ENCODE data around the gene TPM2.

Gene TPM2

GRCh38 chr9:35691757-35692301, 2.1 kb upstream of the TPM2 start:
- DNase-seq, result no peak

GRCh38 chr9:35691334-35691650, 1.6 kb upstream of the TPM2 start:
- no peak for DNase-seq

- DNase-seq, result peak; percentile 47
Measured at GRCh38 chr9:35690614-35691333, 1.0 kb upstream of the TPM2 start.

GRCh38 chr9:35690294-35690613, 529 bp upstream of the TPM2 start:
- DNase-seq, result no peak

GRCh38 chr9:35688558-35689541, 875 bp downstream of the TPM2 start:
- no peak for DNase-seq

- DNase-seq, result no peak
Measured at GRCh38 chr9:35687972-35688557, 1.7 kb downstream of the TPM2 start.

GRCh38 chr9:35687306-35687705, 2.4 kb downstream of the TPM2 start:
- DNase-seq, result no peak

GRCh38 chr9:35686222-35687203, 3.2 kb downstream of the TPM2 start:
- no peak for DNase-seq

GRCh38 chr9:35685506-35685905, 4.2 kb downstream of the TPM2 start:
- DNase-seq, result no peak

GRCh38 chr9:35684921-35685320, 4.8 kb downstream of the TPM2 start:
- DNase-seq, result no peak

- no peak for DNase-seq
Measured at GRCh38 chr9:35683323-35683722, 6.4 kb downstream of the TPM2 start.

GRCh38 chr9:35682520-35683315, 7.0 kb downstream of the TPM2 start:
- no peak for DNase-seq

- no peak for DNase-seq
Measured at GRCh38 chr9:35682051-35682450, 7.7 kb downstream of the TPM2 start.

GRCh38 chr9:35681341-35682002, 8.3 kb downstream of the TPM2 start:
- no peak for DNase-seq

- no peak for DNase-seq
Measured at GRCh38 chr9:35680331-35681105, 9.2 kb downstream of the TPM2 start.

GRCh38 chr9:35679766-35680330, 9.9 kb downstream of the TPM2 start:
- no peak for DNase-seq

GRCh38 chr9:35679091-35679490, 10.6 kb downstream of the TPM2 start:
- no peak for DNase-seq

- no peak for DNase-seq
Measured at GRCh38 chr9:35675732-35676392, 13.9 kb downstream of the TPM2 start.

GRCh38 chr9:35675204-35675603, 14.5 kb downstream of the TPM2 start:
- DNase-seq, result no peak

All from GDM1 (cell line).